ENCODE results near the gene LECT2.

LECT2 gene

GRCh38 chr5:135905144-135905543 is 49.6 kb downstream of the LECT2 start:
- no peaks in the 10 kb centered on the region for H3K36me3 ChIP-seq (ENCODE audit: insufficient read depth)
- H3K27ac ChIP-seq = no peak overlapping the region
- H3K79me2 ChIP-seq (ENCODE audit: insufficient read depth, low read depth) = no peaks in the 10 kb centered on the region
- H3K9ac ChIP-seq = no peak overlapping the region
- TF ChIP-seq, protein P1, sequence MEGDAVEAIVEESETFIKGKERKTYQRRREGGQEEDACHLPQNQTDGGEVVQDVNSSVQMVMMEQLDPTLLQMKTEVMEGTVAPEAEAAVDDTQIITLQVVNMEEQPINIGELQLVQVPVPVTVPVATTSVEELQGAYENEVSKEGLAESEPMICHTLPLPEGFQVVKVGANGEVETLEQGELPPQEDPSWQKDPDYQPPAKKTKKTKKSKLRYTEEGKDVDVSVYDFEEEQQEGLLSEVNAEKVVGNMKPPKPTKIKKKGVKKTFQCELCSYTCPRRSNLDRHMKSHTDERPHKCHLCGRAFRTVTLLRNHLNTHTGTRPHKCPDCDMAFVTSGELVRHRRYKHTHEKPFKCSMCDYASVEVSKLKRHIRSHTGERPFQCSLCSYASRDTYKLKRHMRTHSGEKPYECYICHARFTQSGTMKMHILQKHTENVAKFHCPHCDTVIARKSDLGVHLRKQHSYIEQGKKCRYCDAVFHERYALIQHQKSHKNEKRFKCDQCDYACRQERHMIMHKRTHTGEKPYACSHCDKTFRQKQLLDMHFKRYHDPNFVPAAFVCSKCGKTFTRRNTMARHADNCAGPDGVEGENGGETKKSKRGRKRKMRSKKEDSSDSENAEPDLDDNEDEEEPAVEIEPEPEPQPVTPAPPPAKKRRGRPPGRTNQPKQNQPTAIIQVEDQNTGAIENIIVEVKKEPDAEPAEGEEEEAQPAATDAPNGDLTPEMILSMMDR (conservative IDR thresholded peaks at IDR 0.05; ENCODE audit: low read depth, low read length) = no peak
- no peaks in the 10 kb centered on the region for H3K4me1 ChIP-seq (ENCODE audit: low read depth, poor library complexity, severe bottlenecking)
- H3K4me2 ChIP-seq = no peak overlapping the region
- no peaks in the 10 kb centered on the region for H3K27me3 ChIP-seq (ENCODE audit: insufficient read depth, low read depth)
- no peaks in the 10 kb centered on the region for H4K20me1 ChIP-seq (ENCODE audit: insufficient read depth)
- no peak overlapping the region for H2AFZ ChIP-seq (ENCODE audit: low read depth)
- H3K4me3 ChIP-seq (IDR thresholded peaks at IDR 0.05; ENCODE audit: insufficient read depth, low read depth, low read length) = no peak overlapping the region

GRCh38 chr5:135901633-135902032 is 53.1 kb downstream of the LECT2 start:
- H3K79me2 ChIP-seq (ENCODE audit: insufficient read depth, low read depth) = no peaks in the 10 kb centered on the region
- H3K27ac ChIP-seq = no peak overlapping the region
- H3K4me3 ChIP-seq (IDR thresholded peaks at IDR 0.05; ENCODE audit: insufficient read depth, low read depth, low read length) = no peak overlapping the region
- H3K4me1 ChIP-seq (ENCODE audit: low read depth, poor library complexity, severe bottlenecking) = no peaks in the 10 kb centered on the region
- no peak overlapping the region for H2AFZ ChIP-seq (ENCODE audit: low read depth)
- no peaks in the 10 kb centered on the region for H3K27me3 ChIP-seq (ENCODE audit: insufficient read depth, low read depth)
- no peaks in the 10 kb centered on the region for H3K36me3 ChIP-seq (ENCODE audit: insufficient read depth)
- no peaks in the 10 kb centered on the region for H4K20me1 ChIP-seq (ENCODE audit: insufficient read depth)
- no peak overlapping the region for H3K9ac ChIP-seq
- TF ChIP-seq, protein P1 (conservative IDR thresholded peaks at IDR 0.05; ENCODE audit: low read depth, low read length) = no peak
- no peak overlapping the region for H3K4me2 ChIP-seq

- TF ChIP-seq, protein P1 (conservative IDR thresholded peaks at IDR 0.05; ENCODE audit: low read depth, low read length) = no peak
- no peak overlapping the region for H3K4me2 ChIP-seq
- H4K20me1 ChIP-seq (ENCODE audit: insufficient read depth) = no peaks in the 10 kb centered on the region
- no peaks in the 10 kb centered on the region for H3K36me3 ChIP-seq (ENCODE audit: insufficient read depth)
- no peak overlapping the region for H3K9ac ChIP-seq
- no peaks in the 10 kb centered on the region for H3K4me1 ChIP-seq (ENCODE audit: low read depth, poor library complexity, severe bottlenecking)
- H3K79me2 ChIP-seq (ENCODE audit: insufficient read depth, low read depth) = no peaks in the 10 kb centered on the region
- H3K27me3 ChIP-seq (ENCODE audit: insufficient read depth, low read depth) = no peaks in the 10 kb centered on the region
- no peak overlapping the region for H3K27ac ChIP-seq
- H3K4me3 ChIP-seq (IDR thresholded peaks at IDR 0.05; ENCODE audit: insufficient read depth, low read depth, low read length) = no peak overlapping the region
- no peak overlapping the region for H2AFZ ChIP-seq (ENCODE audit: low read depth)
Measured at GRCh38 chr5:135900276-135900675, 54.5 kb downstream of the LECT2 start.

DNA sequence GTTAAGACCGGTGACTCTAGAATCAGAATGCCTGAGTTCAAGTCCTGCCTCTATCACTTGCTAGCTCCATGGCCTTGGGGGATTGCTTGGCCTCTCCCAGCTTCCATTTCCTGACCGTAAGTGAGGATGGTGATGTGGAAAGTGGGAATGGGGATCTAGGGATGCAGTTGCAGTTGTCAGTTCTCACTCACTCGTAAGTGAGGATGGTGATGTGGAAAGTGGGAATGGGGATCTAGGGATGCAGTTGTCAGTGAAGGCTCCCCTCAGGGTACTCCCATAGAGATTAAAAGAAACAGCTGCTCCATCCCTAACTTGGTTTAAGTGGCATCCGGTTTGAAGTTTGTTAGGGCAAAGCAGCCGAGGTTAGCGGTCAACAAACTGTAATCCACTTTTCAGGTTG is 56.1 kb downstream of the LECT2 start:
- H3K4me2 ChIP-seq = no peak overlapping the region
- no peaks in the 10 kb centered on the region for H4K20me1 ChIP-seq (ENCODE audit: insufficient read depth)
- H3K27me3 ChIP-seq (ENCODE audit: insufficient read depth, low read depth) = no peaks in the 10 kb centered on the region
- H3K4me1 ChIP-seq (ENCODE audit: low read depth, poor library complexity, severe bottlenecking) = no peaks in the 10 kb centered on the region
- H3K27ac ChIP-seq = no peak overlapping the region
- H3K36me3 ChIP-seq (ENCODE audit: insufficient read depth) = no peaks in the 10 kb centered on the region
- no peak overlapping the region for H3K9ac ChIP-seq
- TF ChIP-seq, protein P1 (conservative IDR thresholded peaks at IDR 0.05; ENCODE audit: low read depth, low read length) = no peak
- H3K79me2 ChIP-seq (ENCODE audit: insufficient read depth, low read depth) = no peaks in the 10 kb centered on the region
- no peak overlapping the region for H2AFZ ChIP-seq (ENCODE audit: low read depth)
- no peak overlapping the region for H3K4me3 ChIP-seq (IDR thresholded peaks at IDR 0.05; ENCODE audit: insufficient read depth, low read depth, low read length)
